HG03103 (cell line): Measurements from ENCODE around the gene GPD1.
"Not testable (repeated sequence)": the region's sequence is repeated elsewhere in the genome, so short reads cannot be mapped to it uniquely, and the experiment has no call there.

Source experiments
- ATAC-seq: cut with Tn5 transposase; IDR thresholded peaks from one replicate; pipeline ENCODE4 v1.9.1; 2021; ENCODE audit warnings: low read depth; ENCODE audit not compliant: unreplicated experiment

The GPD1 gene

DNA sequence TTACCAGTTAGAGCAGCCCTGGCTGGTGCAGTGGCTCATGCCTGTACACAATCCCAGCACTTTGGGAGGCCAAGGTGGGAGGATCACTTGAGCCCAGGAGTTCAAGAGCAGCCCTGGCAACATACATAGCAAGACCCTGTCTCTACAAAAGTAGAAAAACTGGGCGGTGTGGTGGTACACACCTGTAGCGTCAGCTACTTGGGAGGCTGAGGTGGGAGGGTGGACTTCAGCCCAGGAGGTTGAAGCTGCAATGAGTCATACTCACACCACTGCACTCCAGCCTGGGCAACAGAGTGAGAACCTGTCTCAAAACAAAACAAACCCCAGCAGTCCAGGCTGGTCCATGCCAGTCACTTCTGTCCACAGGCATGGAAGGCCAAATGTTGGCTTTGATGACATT is 15.6 kb downstream of the GPD1 start:
- no peak for ATAC-seq

DNA sequence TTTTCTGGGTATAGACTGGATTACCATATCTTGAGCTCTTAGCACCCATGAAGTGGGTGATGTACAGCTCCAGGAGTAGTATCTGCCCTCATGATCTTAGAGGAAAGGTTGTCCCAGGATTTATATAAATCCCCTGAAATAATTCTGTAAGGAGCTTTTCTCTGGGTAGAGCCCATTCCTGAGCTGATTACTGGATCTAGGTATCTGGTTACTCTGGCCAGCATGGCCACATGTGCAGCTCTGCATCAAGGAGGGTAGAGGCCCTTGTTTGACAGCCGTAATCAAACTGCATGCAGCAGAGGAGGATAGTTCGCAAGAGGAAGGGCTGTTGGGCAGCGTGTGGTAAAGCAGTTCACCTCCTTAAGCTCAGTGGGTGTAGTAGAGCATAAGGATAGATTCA is 16.7 kb downstream of the GPD1 start:
- no peak for ATAC-seq

DNA sequence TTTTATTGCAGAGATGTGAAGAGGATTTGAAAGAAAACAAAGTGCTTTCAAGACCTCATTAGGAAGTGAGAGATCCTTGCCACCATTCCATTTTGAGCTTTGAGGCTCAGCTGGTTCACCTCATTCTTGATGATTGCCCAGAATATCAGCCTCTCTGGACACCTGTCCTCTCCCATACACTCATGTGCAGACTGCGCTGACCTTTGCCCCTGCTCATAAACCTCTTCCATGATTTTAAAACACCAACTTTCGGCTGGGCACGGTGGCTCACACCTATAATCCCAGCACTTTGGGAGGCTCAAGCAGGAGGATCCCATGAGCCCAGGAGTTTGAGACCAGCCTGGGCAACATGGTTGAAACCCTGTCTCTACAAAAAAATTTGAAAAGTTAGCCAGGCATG is 17.1 kb downstream of the GPD1 start:
- no peak for ATAC-seq

DNA sequence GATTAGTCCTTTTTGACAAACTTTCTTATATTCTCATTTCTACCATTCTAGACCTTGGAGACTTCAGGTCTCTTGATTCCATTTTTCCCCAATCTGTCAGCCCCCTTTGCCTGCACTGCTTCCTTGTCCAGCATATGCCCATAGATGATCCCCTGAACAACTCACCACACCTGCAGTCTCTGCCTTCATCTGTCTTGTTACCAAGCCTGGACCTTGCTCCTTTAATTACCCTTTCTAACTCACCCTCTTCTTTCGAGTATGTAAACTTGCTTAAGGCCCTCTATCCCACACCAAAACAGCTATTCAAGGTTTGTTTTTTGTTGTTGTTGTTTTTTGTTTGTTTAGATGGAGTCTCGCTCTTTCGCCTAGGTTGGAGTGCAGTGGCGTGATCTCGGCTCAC is 17.8 kb downstream of the GPD1 start:
- no peak for ATAC-seq

DNA sequence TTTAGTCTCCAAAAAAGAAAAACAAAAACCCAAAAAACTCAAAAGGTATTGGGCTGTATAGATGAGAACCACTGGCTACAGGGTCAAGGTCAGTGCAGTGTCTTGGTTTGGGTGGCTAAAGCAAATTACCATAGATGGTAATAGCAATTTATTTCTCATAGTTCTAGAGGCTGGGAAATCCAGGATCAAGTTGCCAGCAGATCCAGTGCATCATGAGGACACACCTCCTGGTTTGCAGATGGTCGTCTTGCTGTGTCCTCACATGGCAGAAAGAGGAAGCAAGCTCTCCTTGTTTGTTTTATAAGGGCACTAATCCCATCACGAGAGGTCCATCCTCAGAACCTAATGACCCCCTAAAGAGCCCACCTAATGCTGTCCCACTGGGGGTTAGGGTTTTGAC is 19.4 kb downstream of the GPD1 start:
- no peak for ATAC-seq

DNA sequence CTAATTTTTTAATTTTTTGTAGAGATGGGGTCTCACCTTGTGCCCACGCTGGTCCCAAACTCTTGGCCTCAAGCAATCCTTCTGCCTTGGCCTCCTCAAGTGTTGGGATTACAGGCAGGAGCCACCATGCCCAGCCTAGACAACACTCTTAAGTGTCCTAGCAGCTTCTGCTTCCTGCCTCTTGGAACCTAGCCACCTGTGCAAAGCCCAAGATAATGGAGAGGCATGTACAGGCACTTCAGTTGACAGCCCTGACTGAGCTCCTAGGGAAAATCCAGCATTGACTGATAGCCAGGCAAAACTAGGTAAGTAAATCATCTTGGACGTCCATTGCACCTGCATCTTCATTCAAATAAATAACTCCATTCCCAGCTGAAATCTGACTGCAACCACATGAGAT is 23.7 kb downstream of the GPD1 start:
- no peak for ATAC-seq

DNA sequence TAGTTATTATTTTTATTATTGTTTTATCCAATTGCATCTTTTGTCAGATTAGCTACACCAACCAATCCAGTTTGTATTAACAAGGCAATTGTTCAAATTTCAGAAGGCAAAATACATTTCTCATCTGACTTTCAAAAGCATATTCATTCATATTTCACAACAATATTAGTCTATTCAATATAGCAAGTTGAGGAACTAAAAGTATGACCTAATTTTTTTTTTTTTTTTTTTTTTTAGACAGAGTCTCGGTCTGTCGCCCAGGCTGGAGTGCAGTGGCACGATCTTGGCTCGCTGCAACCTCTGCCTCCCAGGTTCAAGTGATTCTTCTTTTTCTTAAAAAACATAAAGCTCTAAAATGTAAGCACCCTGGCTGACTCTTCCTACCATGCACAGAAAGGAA is 25.5 kb downstream of the GPD1 start:
- no peak for ATAC-seq

DNA sequence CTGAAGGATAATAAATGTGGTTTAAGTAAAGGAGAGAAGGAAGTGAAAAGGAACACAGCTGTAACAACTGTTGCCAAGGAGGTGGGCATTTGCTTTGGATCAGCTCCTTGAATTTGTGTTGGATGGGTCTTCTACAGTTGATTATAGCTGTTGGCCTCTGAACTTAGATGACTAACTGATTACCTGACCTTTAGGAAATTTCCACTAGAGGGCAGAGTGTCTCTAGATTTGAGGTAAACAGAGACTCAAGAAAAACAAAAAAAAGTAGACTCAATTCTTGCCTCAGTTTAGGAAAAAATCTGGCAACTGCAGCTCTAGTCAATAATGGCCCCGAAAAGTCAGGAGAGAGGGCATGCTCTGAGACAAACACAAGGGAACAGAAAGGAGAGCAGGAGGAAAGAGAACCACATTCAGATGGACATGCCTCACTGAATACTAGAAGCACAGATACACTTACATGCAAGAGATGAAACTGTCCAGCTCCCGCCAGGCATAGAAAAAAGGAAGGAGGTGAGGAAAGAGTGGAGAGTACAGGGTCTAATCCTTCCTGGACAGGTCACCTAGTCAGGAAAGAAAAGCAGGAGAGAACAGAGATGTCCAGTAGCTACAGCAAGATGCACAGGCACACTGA is 28.8 kb downstream of the GPD1 start:
- ATAC-seq = no peak

DNA sequence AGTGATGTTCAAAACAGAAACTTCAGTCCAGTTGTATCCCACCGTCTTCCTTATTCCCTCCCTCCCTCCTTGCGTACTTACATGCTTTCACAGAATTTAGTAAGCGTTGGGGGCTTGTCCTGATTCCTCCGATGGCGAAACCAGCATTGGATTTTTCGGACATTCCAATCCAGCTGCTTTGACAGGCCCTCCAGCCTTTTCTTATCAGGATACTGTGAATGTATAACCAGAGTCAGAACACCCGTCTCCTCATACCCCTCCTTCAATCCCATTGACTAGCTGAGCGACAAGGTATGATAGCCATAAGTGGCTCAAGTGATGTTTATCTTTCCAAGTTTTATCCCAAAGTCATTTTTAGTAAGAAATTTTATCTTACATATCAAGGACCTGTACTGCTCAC is 39.2 kb downstream of the GPD1 start:
- ATAC-seq = no peak

DNA sequence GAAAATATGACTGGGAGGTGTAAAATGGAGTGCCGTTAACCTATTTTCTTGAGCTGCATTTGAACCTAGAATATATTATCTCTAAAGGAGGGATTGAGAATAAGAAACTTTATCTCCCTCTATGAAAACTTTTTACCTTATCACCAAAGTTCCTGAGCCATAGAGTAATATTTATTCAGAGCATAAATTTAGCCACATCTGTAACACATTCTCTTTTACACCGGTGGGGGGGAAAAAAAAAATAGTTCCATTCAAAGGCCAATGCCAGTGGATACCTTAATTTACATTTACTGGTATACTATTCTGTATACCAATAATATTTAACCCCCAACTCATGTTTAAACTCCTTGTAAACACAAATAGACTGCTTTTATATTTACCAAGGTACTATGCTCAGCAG is 41.6 kb downstream of the GPD1 start:
- ATAC-seq = no peak

DNA sequence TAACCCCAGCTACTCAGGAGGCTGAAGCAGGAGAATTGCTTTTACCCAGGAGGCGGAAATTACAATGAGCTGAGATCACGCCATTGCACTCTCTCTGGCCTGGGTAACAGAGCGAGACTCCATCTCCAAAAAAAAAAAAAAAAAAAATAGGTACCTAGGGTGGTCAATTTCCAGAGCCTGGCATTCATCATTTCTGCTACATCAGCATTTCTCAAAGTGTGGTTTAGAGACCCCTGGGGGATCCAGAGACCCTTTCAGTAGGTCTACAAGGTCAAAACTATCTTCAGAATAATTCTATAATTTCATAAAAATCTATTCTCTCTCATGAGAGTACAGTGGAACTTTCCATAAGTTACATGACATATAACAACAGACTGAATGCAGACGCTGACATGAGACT is 43.5 kb downstream of the GPD1 start:
- ATAC-seq = no peak

DNA sequence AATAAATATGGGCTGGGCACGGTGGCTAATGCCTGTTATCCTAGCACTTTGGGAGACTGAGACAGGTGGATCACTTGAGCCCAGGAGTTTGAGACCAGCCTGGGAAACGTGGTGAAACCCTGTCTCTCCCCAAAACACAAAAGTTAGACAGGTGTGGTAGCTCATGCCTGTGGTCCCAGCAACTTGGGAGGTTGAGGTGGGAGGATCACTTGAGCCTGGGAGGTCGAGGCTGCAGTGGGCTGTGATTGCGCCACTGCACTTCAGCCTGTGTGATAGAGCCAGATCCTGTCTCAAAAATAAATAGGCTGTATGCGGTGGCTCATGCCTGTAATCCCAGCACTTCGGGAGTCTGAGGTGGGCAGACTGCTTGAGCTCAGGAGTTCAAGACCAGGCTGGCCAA is 44.2 kb downstream of the GPD1 start:
- ATAC-seq = not testable (repeated sequence)

DNA sequence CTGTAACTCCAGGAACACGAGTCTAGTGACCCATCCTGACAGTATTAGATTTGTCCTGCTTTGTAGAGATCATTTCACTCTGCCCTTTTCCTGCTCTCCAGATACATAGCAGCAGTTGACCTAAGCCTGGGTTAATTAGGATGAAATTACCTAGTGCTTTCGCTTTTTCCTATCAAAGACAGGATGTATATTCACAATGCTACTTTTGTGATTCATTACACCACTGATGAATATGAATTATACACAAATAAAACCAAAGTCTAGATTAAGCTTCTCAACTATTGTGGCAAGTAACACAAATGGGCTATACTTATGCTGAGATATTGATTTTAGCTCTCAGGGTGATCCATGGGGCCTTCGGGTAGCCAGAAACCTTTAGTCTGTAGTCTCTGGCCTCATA is 45.5 kb downstream of the GPD1 start:
- ATAC-seq = no peak

DNA sequence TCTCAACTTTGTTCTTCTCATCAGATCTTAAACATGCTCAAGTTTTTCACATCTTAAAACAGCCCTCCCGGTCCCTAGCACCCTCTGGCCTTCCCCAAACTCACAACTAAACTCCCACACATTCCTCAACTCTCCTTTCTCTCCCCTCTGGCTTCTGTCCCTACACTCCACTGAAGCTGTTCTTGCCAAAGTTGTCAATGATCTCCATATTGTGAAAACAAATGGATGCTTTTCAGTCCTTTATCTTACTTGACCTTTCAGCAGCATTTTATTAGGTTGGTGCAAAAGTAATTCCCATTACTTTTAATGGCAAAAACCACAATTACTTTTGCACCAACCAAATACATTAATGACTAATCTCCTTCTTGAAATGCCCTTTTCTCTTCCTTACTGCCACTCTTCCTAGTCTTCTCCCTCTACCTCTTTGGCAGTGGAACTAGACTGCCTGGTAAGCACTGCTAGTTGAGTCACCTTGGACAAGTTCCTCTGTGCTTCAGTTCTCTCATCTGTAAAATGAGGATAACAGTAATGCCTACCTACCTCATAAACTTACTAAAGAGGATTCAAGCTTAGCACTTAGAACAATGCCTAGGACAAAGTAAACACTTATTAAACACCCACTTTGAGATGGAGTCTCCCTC is 47.4 kb downstream of the GPD1 start:
- ATAC-seq = no peak

DNA sequence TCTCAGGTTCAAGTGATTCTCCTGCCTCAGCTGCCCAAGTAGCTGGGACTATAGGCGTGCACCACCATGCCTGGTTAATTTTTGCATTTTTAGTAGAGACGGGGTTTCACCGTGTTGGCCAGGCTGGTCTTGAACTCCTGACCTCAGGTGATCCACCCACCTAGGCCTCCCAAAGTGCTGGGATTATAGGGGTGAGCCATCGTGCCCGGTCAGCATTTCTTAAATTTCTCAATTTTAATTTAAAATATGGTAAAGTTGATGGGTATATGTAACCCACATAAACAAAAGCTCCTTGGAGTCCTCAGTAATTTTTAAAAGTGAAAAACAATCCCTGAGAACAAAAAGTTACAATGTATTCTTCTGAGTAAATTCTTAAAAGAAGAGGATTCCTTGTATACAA is 51.1 kb downstream of the GPD1 start:
- not testable (repeated sequence) for ATAC-seq

DNA sequence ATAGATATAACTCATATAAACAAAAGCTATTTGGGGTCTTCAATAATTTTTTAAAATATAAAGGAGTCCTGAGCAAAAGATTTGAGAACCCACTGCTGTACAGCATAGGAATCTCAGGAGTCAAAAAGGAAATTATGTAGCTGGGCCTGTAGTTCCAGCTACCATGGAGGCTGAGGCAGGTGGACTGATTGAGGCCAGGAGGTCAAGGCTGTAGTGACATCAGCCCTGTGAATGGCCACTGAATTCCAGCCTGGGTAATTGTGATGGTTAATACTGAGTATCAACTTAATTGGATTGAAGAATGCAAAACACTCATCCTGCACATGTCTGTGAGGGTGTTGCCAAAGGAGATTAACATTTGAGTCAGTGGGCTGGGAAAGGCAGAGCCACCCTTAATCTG is 52.8 kb downstream of the GPD1 start:
- no peak for ATAC-seq

DNA sequence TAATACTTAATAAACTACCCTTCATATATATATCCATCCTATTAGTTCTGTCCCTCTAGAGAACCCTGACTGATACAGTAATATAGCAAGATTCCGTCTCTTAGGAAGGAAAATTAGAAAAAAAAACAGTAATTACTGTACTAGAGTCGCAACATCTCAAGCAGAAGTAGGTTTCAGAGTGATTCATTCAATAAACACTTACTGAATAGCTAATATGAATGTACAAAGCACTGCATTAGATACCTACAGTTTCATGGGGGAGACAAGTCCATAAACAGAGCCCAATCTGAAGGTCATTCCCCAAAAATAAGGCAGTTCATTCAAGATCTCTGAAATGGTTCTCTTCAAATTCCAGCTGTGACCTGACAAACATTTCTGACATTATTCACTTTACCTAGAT is 53.5 kb downstream of the GPD1 start:
- no peak for ATAC-seq

DNA sequence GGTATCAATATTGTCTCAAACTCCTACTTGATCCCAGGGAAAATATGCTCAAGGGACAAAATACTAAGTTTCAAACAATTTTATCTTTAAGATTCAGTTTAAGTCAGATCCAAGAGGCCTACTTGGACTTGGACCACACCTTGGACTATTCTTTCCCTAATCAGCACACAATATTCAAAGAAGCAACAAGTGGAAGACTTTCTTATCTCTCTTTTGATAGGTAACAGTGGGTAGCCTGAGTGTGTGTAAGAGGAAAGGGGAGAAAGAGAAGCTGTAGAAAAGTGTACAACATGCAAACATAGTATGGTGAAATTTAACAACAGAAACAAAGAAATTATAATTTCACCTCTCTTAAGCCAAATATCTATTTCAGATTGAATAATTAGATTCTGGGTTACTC is 56.8 kb downstream of the GPD1 start:
- no peak for ATAC-seq
